ENCODE results near the gene DNAJB2.

DNA sequence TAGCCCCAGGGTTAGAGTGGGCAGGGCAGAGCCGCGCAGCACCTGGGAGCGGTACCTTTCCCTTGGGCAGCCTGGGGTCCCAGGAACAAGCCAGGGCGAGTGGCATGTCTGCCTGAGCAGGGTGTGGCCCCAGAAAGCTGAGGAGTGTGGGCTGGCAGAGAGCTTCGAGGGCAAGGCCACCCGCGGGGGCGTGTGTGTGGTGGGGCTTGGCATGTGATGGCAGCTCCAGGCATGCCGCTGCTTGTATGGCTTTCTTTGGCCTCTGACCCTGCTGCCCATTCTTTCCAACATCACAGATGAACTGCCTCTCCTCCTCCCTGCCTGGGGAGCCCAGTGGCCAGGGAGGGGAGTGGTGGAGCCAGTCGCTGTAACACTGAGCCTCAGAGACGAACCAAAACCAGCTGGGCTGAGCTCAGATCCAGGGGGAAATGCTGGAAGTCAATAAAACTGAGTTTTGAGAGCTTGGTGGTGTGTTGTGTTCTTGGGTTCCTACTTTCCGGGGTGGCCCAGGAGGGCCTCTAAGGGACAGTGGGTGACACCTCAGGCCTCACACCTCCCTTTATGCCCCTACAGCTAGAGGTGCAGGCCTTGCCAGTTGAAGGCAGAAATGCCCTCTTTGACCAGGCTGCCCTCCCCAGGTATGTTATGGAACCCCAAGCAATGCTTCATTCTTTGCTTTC, 7.4 kb downstream of the DNAJB2 start:
- no peak for TF ChIP-seq EZH2 (IDR thresholded peaks at IDR 0.05; ENCODE audit: borderline replicate concordance, low read length)
- TF ChIP-seq, protein P1, sequence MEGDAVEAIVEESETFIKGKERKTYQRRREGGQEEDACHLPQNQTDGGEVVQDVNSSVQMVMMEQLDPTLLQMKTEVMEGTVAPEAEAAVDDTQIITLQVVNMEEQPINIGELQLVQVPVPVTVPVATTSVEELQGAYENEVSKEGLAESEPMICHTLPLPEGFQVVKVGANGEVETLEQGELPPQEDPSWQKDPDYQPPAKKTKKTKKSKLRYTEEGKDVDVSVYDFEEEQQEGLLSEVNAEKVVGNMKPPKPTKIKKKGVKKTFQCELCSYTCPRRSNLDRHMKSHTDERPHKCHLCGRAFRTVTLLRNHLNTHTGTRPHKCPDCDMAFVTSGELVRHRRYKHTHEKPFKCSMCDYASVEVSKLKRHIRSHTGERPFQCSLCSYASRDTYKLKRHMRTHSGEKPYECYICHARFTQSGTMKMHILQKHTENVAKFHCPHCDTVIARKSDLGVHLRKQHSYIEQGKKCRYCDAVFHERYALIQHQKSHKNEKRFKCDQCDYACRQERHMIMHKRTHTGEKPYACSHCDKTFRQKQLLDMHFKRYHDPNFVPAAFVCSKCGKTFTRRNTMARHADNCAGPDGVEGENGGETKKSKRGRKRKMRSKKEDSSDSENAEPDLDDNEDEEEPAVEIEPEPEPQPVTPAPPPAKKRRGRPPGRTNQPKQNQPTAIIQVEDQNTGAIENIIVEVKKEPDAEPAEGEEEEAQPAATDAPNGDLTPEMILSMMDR (IDR thresholded peaks at IDR 0.05; ENCODE audit: low read length), result no peak
